Lung (tissue), 12 donors: ENCODE results near the gene HABP2. TPM values are rescaled to one million over a fixed set of nuclear protein-coding genes. Genes with fewer than 3 reads are reported as not detected.

Source experiments
- ATAC-seq: fragments of 200-7000 bp; cut with Tn5 transposase; one replicate; pipeline ENCODE4 v1.9.1; 2020; ENCODE audit warnings: moderate number of reproducible peaks; ENCODE audit not compliant: insufficient read depth, low FRiP score
- DNase-seq, 3 donors: peaks; one replicate each; pipeline ENCODE4 v3.0.0-alpha.2; 2013 to 2017
- H3K27ac ChIP-seq, 2 donors: one replicate each; pipeline ENCODE4 v1.5.1; 2013; ENCODE audit warnings: mild to moderate bottlenecking in 2 of 2, moderate library complexity in 2 of 2, control low read depth in 1 of 2, inconsistent platforms in 1 of 2, low read depth in 1 of 2, low read length in 1 of 2
- H3K27me3 ChIP-seq, 3 donors: one replicate each; pipeline ENCODE4 v1.5.1; 2013; ENCODE audit warnings: low read length in 2 of 3; ENCODE audit not compliant: control insufficient read depth in 3 of 3, insufficient read depth in 3 of 3
- H3K36me3 ChIP-seq, 4 donors: one replicate each; pipeline ENCODE4 v1.5.1; 2013; ENCODE audit warnings: low read length in 4 of 4, mild to moderate bottlenecking in 1 of 4, moderate library complexity in 1 of 4; ENCODE audit not compliant: control insufficient read depth in 4 of 4, insufficient read depth in 4 of 4
- H3K4me1 ChIP-seq, 5 donors: one replicate each; pipeline ENCODE4 v1.5.1; 2013; ENCODE audit warnings: low read length in 5 of 5, mild to moderate bottlenecking in 2 of 5, moderate library complexity in 1 of 5; ENCODE audit not compliant: control insufficient read depth in 5 of 5, insufficient read depth in 5 of 5
- H3K4me3 ChIP-seq: one replicate; pipeline ENCODE4 v1.5.1; 2013; ENCODE audit warnings: mild to moderate bottlenecking, control low read depth, moderate library complexity
- H3K9ac ChIP-seq, 2 donors: one replicate each; pipeline ENCODE4 v1.5.1; 2013; ENCODE audit warnings: low read length in 2 of 2, control low read depth in 1 of 2; ENCODE audit not compliant: insufficient read depth in 1 of 2
- H3K9me3 ChIP-seq, 4 donors: one replicate each; pipeline ENCODE4 v1.5.1; 2013; ENCODE audit warnings: low read length in 3 of 4, mild to moderate bottlenecking in 1 of 4, moderate library complexity in 1 of 4; ENCODE audit not compliant: control insufficient read depth in 4 of 4, insufficient read depth in 3 of 4
- WGBS, 2 donors: extraction: QIAGEN DNeasy Blood & Tissue Kit; methylation state at CpG; one replicate each; pipeline ENCODE4 v1.1.7; 2013; 5-methylcytosine and 5-hydroxymethylcytosine counted together
- polyA plus RNA-seq, 2 donors: library from polyadenylated mRNA; stranded (reverse); fragments of 200-250 nt; gene quantifications; one replicate each; pipeline ENCODE4 v1.2.1, GENCODE V29; 2013
- total RNA-seq, 2 donors: library from RNA; depleted of rRNA in 1 of 2; stranded (reverse); fragments of >200 nt in 1 of 2; gene quantifications; one replicate each; pipeline ENCODE4 v1.2.1, GENCODE V29; 2014 to 2021
- TF ChIP-seq, protein P1 (sequence below): IDR thresholded peaks from 2 replicates; pipeline ENCODE4 v1.5.1; 2012; ENCODE audit warnings: mild to moderate bottlenecking; ENCODE audit errors: control extremely low read depth, extremely low read depth
- donor health status: control.
- donor health status: control.
- donor health status: Bipolar disorder and iron deficiency.
- donor health status: healthy.
- donor health status: DM: yes; HTN: yes; CAD: no.

Gene HABP2
- total and polyA plus RNA-seq, 4 donors: 0.10 to 1.3 (median 0.65) TPM

GRCh38 chr10:113518816-113519591 is 33.8 kb upstream of the HABP2 start:
- no peak for ATAC-seq

DNA sequence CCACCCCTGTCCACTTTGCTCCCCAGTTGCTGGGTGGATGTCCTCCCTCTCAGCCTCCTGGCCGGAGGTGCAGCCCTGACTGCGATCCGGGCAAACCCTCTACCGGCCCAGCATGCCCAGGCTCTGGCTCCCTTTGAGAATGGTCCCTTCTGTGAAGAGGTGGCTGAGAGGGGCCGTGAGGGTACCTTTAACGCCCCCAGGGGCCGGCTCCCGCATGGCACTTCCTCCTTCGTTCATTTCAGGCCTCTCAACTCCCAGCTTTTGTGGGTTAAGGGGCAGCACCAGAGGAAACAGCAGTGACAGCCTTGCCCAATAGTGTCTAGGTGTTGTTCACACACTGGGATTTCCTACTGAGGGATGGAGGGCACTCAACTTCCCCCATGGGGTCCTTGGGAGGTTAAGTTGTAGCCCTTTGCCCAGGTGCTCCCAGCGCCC is 33.2 kb upstream of the HABP2 start:
- H3K27ac ChIP-seq: no peak overlapping the region
- H3K9ac ChIP-seq: no peak overlapping the region
- H3K36me3 ChIP-seq: no peaks in the 10 kb centered on the region
- no peak overlapping the region for H3K4me3 ChIP-seq
- no peak for DNase-seq
- TF ChIP-seq, protein P1, sequence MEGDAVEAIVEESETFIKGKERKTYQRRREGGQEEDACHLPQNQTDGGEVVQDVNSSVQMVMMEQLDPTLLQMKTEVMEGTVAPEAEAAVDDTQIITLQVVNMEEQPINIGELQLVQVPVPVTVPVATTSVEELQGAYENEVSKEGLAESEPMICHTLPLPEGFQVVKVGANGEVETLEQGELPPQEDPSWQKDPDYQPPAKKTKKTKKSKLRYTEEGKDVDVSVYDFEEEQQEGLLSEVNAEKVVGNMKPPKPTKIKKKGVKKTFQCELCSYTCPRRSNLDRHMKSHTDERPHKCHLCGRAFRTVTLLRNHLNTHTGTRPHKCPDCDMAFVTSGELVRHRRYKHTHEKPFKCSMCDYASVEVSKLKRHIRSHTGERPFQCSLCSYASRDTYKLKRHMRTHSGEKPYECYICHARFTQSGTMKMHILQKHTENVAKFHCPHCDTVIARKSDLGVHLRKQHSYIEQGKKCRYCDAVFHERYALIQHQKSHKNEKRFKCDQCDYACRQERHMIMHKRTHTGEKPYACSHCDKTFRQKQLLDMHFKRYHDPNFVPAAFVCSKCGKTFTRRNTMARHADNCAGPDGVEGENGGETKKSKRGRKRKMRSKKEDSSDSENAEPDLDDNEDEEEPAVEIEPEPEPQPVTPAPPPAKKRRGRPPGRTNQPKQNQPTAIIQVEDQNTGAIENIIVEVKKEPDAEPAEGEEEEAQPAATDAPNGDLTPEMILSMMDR: no peak
- peaks cover 0 to 6% (median 1%) of the 10 kb centered on the region in 5 donors for H3K4me1 ChIP-seq
- 58 to 74% methylated on average over 10 of the region's 10 CpGs for WGBS, 2 donors
- peaks cover 0 to 2% (median 0%) of the 10 kb centered on the region in 4 donors for H3K9me3 ChIP-seq
- H3K27me3 ChIP-seq: no peaks in the 10 kb centered on the region
- no peak for ATAC-seq

More at GRCh38 chr10:113518816-113519591, 33.8 kb upstream of the HABP2 start:
- WGBS, 2 donors: 78 to 84% methylated on average over 10 of the region's 10 CpGs
- no peak overlapping the region for H3K9ac ChIP-seq
- no peaks in the 10 kb centered on the region for H3K36me3 ChIP-seq
- no peak overlapping the region for H3K27ac ChIP-seq
- DNase-seq: no peak
- H3K4me1 ChIP-seq: peaks cover 0 to 6% (median 1%) of the 10 kb centered on the region in 5 donors
- no peak overlapping the region for H3K4me3 ChIP-seq
- peaks cover 0 to under 1% (median 0%) of the 10 kb centered on the region in 4 donors for H3K9me3 ChIP-seq
- H3K27me3 ChIP-seq: no peaks in the 10 kb centered on the region
- TF ChIP-seq, protein P1: no peak

GRCh38 chr10:113520261-113520660 is 32.6 kb upstream of the HABP2 start:
- H3K27ac ChIP-seq: no peak overlapping the region
- DNase-seq: no peak
- WGBS, 2 donors: 88 to 94% methylated on average over 2 of the region's 2 CpGs

More at GRCh38 chr10:113520261-113520660, 32.6 kb upstream of the HABP2 start:
- Histone ChIP-seq H3K27me3 (no peaks in the 10 kb centered on the region), H3K4me1 (peaks cover 0 to 6% (median 1%) of the 10 kb centered on the region in 5 donors), H3K36me3 (no peaks in the 10 kb centered on the region), H3K9me3 (peaks cover 0 to 2% (median 0%) of the 10 kb centered on the region in 4 donors), H3K4me3 (no peak overlapping the region), H3K9ac (no peak overlapping the region)
- ATAC-seq: no peak
- TF ChIP-seq, protein P1: no peak
